Fibroblast of mammary gland (primary cell): ENCODE data around the gene RFT1.

ENCODE experiments used
- DNase-seq: peaks from one replicate; pipeline ENCODE4 v3.0.0-alpha.2; 2010; ENCODE audit warnings: low read depth
- H3K4me3 ChIP-seq: 2 replicates; pipeline ENCODE4 v1.5.1; 2011; ENCODE audit warnings: low read depth, mild to moderate bottlenecking, low read length, moderate library complexity; ENCODE audit not compliant: control insufficient read depth
- CTCF ChIP-seq: conservative IDR thresholded peaks from 2 replicates; pipeline ENCODE4 v1.5.1; 2011; ENCODE audit warnings: low read depth, low read length, inconsistent platforms; ENCODE audit not compliant: control insufficient read depth, insufficient read depth

RFT1 gene

GRCh38 chr3:53085476-53085875, 44.8 kb downstream of the RFT1 start:
- no peak for TF ChIP-seq CTCF
- DNase-seq: no peak
- no peak overlapping the region for H3K4me3 ChIP-seq

- DNase-seq: peak; percentile 11
Measured at GRCh38 chr3:53084310-53085001, 45.8 kb downstream of the RFT1 start.

DNA sequence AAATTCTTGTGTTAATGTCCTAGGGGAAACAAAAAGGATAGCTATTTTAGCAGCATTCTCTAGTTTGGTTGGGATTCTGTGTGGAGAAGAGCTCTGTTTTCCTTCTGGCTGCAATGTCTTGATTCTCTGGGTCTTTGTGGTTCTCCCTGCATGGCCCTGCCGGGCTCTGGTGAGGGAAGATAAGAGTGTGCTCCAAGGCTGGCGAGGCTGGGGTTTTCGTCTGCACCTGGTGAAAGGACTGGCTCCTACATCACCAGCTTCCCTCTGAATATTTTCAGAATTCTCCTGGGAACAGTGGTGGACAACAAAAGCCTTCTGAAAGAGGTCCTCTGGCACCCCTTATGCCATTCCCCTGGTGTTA, 46.3 kb downstream of the RFT1 start:
- DNase-seq: no peak
- H3K4me3 ChIP-seq: no peak overlapping the region
- TF ChIP-seq CTCF: no peak

More at GRCh38 chr3:53084310-53085001, 45.8 kb downstream of the RFT1 start:
- no peak overlapping the region for H3K4me3 ChIP-seq
- TF ChIP-seq CTCF: no peak

GRCh38 chr3:53083521-53083920, 46.7 kb downstream of the RFT1 start:
- TF ChIP-seq CTCF: no peak
- peak; percentile 65 for DNase-seq
- H3K4me3 ChIP-seq: no peak overlapping the region

GRCh38 chr3:53082736-53083135, 47.5 kb downstream of the RFT1 start:
- H3K4me3 ChIP-seq: no peak overlapping the region
- no peak for TF ChIP-seq CTCF
- DNase-seq: no peak

GRCh38 chr3:53081318-53081717, 48.9 kb downstream of the RFT1 start:
- no peak overlapping the region for H3K4me3 ChIP-seq
- no peak for DNase-seq
- no peak for TF ChIP-seq CTCF
